Type B pancreatic cell (in vitro differentiated cells): ENCODE results near the gene ETV3L. TPM values are rescaled to one million over a fixed set of nuclear protein-coding genes. Genes with fewer than 3 reads are reported as not detected.
A peak's percentile ranks its signal among the peaks of the same experiment; 100 is the strongest.
"Not testable (repeated sequence)": the region's sequence is repeated elsewhere in the genome, so short reads cannot be mapped to it uniquely, and the experiment has no call there.

Source experiments
- DNase-seq: peaks from one replicate; pipeline ENCODE4 v3.0.0; 2021; ENCODE audit warnings: mixed read lengths; ENCODE audit not compliant: unreplicated experiment; ENCODE audit errors: extremely low spot score
- H3K27ac Mint-ChIP-seq: 2 replicates; pipeline ENCODE4 v1.8.0; 2021; ENCODE audit warnings: mild to moderate bottlenecking, mixed read lengths
- H3K27me3 Mint-ChIP-seq: 2 replicates; pipeline ENCODE4 v1.8.0; 2021; ENCODE audit warnings: mixed read lengths
- H3K36me3 Mint-ChIP-seq: 2 replicates; pipeline ENCODE4 v1.8.0; 2021; ENCODE audit warnings: mixed read lengths
- H3K4me1 Mint-ChIP-seq: one replicate; pipeline ENCODE4 v1.8.0; 2021; ENCODE audit warnings: mixed read lengths; ENCODE audit not compliant: unreplicated experiment
- H3K4me3 Mint-ChIP-seq: 2 replicates; pipeline ENCODE4 v1.8.0; 2021; ENCODE audit warnings: mild to moderate bottlenecking, mixed read lengths
- H3K9me3 Mint-ChIP-seq: 2 replicates; pipeline ENCODE4 v1.8.0; 2021; ENCODE audit warnings: mixed read lengths
- CTCF ChIP-seq: fragments of 200-600 bp; sonication (generic); conservative IDR thresholded peaks from 2 replicates; pipeline ENCODE4 v1.5.0; 2021; ENCODE audit warnings: antibody characterized with exemption, mild to moderate bottlenecking
- total RNA-seq: library from RNA; stranded (reverse); gene quantifications from 2 replicates; pipeline ENCODE4 v1.2.1, GENCODE V29; 2021; ENCODE audit warnings: low replicate concordance

ETV3L gene
- total RNA-seq, 1 donor from 2014 or later = not detected

GRCh38 chr1:157073944-157074685 is 25.5 kb downstream of the ETV3L start:
- H3K9me3 Mint-ChIP-seq = no peaks in the 10 kb centered on the region
- H3K27me3 Mint-ChIP-seq = peaks cover 11% of the 10 kb centered on the region
- DNase-seq = no peak
- peak overlapping the region; percentile 35 for H3K4me3 Mint-ChIP-seq
- peak; percentile 75 for TF ChIP-seq CTCF
- H3K27ac Mint-ChIP-seq = no peak overlapping the region
- H3K36me3 Mint-ChIP-seq = no peaks in the 10 kb centered on the region
- no peaks in the 10 kb centered on the region for H3K4me1 Mint-ChIP-seq

- no peak for TF ChIP-seq CTCF
- Mint-ChIP-seq H3K4me1 (no peaks in the 10 kb centered on the region), H3K4me3 (no peak overlapping the region), H3K27me3 (peaks cover 15% of the 10 kb centered on the region), H3K9me3 (no peaks in the 10 kb centered on the region), H3K36me3 (no peaks in the 10 kb centered on the region), H3K27ac (no peak overlapping the region)
- DNase-seq = no peak
Measured at GRCh38 chr1:157069601-157070000, 30.0 kb downstream of the ETV3L start.

- not testable (repeated sequence) for H3K4me1 Mint-ChIP-seq, H3K27me3 Mint-ChIP-seq
Measured at GRCh38 chr1:157059241-157059640, 40.4 kb downstream of the ETV3L start.

GRCh38 chr1:157056269-157056668 is 43.3 kb downstream of the ETV3L start:
- TF ChIP-seq CTCF = no peak

More at GRCh38 chr1:157059241-157059640, 40.4 kb downstream of the ETV3L start:
- not testable (repeated sequence) for H3K27ac Mint-ChIP-seq, H3K36me3 Mint-ChIP-seq, H3K4me3 Mint-ChIP-seq, H3K9me3 Mint-ChIP-seq, DNase-seq

GRCh38 chr1:157055729-157056128 is 43.9 kb downstream of the ETV3L start:
- not testable (repeated sequence) for H3K4me3 Mint-ChIP-seq, H3K27me3 Mint-ChIP-seq, H3K27ac Mint-ChIP-seq, H3K9me3 Mint-ChIP-seq, H3K36me3 Mint-ChIP-seq, DNase-seq, H3K4me1 Mint-ChIP-seq

More at GRCh38 chr1:157056269-157056668, 43.3 kb downstream of the ETV3L start:
- H3K9me3 Mint-ChIP-seq = peaks cover 10% of the 10 kb centered on the region
- no peak overlapping the region for H3K4me3 Mint-ChIP-seq
- H3K36me3 Mint-ChIP-seq = no peaks in the 10 kb centered on the region
- DNase-seq = no peak
- peaks cover 6% of the 10 kb centered on the region for H3K27me3 Mint-ChIP-seq
- no peak overlapping the region for H3K27ac Mint-ChIP-seq
- no peaks in the 10 kb centered on the region for H3K4me1 Mint-ChIP-seq

- Mint-ChIP-seq H3K4me1 (peaks cover 4% of the 10 kb centered on the region), H3K27ac (no peak overlapping the region), H3K4me3 (no peak overlapping the region), H3K36me3 (no peaks in the 10 kb centered on the region), H3K27me3 (no peaks in the 10 kb centered on the region), H3K9me3 (peaks cover 5% of the 10 kb centered on the region)
- no peak for TF ChIP-seq CTCF
- no peak for DNase-seq
Measured at GRCh38 chr1:157050836-157051235, 48.8 kb downstream of the ETV3L start.
